COLO668 (cell line): ENCODE measurements around the gene CAMK1D.
"Not testable (repeated sequence)": the region's sequence is repeated elsewhere in the genome, so short reads cannot be mapped to it uniquely, and the experiment has no call there.

Source experiments
- DNase-seq: peaks from one replicate; lab custom pipeline; 2025; ENCODE audit not compliant: unreplicated experiment; lab: John Stamatoyannopoulos, UW

Gene CAMK1D

GRCh38 chr10:12712293-12712983 is 363.1 kb downstream of the CAMK1D start:
- DNase-seq: no peak

GRCh38 chr10:12712984-12713316 is 363.6 kb downstream of the CAMK1D start:
- not testable (repeated sequence) for DNase-seq

DNA sequence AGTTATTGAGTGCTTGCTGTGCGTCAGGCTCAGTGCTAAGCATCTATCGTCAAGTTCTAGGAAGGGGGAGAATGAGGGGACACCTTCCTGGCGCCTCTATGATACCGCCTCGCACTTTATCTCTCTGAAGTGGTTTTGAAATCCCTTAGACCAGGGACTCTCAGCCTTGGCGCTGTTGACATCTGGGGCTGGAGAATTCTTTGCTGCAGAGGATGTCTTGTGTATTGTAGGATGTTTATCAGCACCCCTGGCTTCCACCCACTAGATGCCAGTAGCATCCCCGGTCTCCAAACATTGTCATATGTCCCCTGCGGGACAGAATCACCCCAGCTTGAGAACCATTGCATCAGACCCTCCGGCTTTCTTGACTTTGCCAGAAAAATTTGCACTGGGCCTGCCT is 366.7 kb downstream of the CAMK1D start:
- DNase-seq: no peak

- no peak for DNase-seq
These were observed 368.8 kb downstream of the CAMK1D start for GRCh38 chr10:12717981-12718707.

DNA sequence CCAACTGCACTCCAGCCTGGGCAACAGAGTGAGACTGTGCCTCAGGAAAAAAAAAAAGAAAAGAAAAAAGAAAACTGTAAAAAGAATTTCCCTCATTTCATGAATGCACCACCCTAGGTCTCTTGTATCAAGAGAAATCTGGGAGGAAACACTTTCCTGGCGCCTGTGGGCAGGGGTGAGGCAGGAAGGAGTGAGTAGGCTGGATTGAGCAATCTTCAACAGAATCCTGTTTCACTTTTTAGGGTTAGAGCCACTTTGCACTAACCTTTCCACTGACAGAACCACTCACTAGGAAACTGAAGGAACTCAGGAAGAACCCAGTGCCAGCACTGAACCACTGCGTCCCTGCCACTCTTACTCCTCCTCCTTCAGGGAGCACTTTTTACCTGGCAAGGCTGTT is 370.0 kb downstream of the CAMK1D start:
- no peak for DNase-seq

DNA sequence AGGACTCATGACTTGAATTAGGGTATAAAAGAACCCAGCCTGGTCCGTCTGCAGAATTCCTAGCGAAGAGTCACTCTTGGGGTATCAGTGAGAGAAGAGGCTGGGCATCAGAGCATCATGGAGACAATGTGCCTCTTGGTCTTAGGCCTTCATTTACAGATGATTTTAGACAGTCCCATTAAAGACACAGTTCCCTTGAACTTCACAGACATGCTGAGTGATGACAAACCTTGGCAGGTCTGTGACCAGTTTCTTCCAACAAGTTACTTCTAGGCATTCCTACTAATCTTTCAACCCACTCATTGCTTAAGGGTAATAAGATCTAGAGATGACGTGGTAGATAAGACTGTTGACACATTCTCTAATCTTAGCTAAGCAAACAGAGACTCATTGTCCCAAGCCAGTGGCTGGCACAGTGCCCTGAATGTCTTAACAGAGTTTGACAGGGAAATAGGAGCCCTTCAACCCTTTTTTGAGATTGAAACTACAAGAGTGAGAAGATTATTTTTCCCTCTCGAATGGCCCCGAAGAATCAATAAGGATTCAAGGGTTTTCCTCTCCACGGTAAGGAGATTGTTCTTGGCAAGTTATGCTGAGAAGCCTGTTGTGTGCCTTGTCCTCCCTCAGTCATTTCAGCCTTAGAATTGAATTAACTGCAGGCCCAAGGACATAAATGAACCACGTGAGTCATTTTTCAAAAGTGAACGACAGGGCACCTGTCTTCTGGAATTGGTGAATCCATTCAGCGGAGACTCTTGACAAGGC is 371.1 kb downstream of the CAMK1D start:
- DNase-seq: peak; percentile 59

DNA sequence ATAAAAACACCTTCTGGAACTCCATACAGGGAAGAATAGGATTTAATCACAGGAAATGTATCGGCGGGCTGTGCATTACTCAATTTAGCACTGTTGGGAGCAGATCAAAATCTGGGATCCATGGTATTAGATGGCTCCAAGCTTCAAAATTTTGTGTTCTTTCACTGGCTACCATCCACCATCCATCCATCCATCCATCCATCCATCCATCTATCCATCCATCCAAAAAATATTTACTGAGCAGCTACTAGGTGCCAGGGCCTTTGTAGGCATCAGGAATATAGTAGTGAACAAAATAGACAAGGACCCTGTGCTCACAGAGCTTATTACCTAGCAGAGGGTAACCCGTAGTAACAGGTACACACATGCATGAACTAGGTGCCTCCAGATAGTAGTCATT is 372.0 kb downstream of the CAMK1D start:
- DNase-seq: no peak

GRCh38 chr10:12723220-12723619 is 373.9 kb downstream of the CAMK1D start:
- no peak for DNase-seq

- no peak for DNase-seq
These were observed 375.6 kb downstream of the CAMK1D start for GRCh38 chr10:12724807-12725579.

- DNase-seq: not testable (repeated sequence)
These were observed 376.2 kb downstream of the CAMK1D start for GRCh38 chr10:12725580-12725888.

GRCh38 chr10:12726971-12727831 is 377.9 kb downstream of the CAMK1D start:
- no peak for DNase-seq

DNA sequence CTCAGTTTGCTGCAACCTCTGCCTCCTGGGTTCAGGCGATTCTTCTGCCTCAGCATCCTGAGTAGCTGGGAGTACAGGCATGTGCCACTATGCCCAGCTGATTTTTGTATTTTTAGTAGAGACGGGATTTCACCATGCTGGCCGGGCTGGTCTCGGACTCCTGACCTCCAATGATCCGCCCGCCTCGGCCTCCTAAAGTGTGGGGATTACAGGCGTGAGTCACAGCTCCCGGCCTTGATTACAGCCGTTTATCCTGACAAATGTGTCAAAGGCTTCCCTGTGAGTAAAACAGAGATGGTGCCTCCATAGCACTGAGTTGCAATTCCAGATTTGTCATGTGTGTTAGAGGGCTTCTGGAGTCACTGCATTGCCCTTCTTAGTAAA is 378.5 kb downstream of the CAMK1D start:
- DNase-seq: no peak

DNA sequence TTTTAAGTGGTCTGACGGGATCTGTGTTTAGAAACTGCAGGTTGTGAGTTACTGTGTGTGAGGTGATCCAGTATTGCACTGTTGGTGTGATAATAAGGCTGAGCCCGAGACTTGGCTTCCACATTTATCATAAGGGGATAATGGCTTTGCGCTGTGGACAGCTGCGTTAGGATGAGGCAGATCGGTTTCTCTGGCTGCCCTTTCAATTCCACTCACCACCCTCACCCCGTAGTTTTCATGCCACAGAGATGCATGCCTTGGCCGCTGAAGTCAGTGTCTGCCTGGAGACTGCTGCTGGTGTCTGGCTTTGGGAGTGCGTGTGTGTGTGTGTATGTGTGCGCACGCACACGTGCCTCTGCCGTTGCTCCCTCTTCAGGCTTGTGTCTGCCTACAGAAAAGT is 379.1 kb downstream of the CAMK1D start:
- no peak for DNase-seq

GRCh38 chr10:12729885-12730284 is 380.5 kb downstream of the CAMK1D start:
- DNase-seq: peak; percentile 1

DNA sequence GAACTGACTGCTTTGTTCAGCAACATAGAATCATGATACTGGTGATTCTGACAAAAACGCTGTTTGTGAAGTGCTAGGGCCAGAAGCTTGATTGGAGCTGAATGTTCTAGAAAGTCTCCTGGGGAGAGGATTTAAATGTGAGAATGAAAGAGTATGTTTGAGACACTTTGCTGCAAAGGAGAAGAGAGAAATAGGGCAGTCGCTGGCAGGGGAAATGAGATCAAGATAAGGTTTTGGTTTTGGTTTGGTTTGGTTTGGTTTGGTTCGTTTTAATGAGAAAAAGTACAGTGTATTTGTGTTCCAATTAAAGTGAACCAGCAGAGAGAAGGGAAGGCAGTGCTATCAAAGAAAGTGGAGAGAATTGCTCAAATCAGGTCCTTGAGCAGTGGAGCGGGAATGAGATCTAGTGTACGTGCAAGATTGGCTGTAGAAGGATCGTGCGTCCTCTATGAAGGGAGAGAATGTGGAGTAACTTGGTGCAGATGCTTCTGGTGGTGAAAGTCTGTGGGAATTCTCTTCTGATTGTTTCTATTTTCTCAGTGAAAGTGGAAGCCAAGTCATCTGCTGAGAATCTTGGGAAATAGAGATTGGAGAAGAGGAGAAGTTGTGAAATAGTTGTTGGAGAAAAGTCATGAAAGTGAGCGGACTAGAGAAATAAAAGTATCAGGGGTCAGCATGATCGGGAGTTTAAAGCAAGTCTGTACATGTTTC is 381.6 kb downstream of the CAMK1D start:
- no peak for DNase-seq

GRCh38 chr10:12733271-12733670 is 383.9 kb downstream of the CAMK1D start:
- no peak for DNase-seq

DNA sequence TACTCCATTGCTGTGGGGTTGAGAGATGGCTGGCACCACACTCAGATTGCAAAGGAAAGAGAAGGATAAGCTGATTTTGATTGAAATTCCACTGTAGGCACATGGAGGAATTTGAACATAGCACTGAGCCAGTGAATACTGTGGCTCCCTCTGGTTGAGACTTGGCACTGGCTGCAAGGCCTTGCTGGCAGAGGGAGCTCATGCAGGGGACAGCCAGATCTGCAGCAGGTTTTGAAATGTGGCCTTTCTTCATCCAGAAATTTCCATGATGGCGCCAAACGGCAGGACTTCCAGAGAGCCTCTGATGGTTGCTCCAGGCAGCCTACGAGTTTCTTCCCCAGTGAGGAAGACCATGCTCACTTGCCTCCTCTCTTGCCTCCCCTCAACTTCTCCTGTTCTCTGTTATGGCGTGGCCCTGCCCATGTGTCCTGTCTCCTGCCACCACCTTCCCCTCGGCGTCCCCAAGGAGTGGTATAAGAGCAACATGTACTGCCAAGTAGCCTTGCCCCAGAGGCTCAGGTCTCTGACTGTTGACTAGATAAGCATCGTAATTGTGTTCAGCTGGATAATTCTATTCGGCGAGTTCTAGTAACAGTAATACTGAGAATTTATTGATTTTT is 386.6 kb downstream of the CAMK1D start:
- no peak for DNase-seq

- no peak for DNase-seq
These were observed 391.5 kb downstream of the CAMK1D start for GRCh38 chr10:12740813-12741212.

GRCh38 chr10:12741360-12741804 is 392.0 kb downstream of the CAMK1D start:
- no peak for DNase-seq
